ENCODE data around the gene CHPF. TPM values are rescaled to one million over a fixed set of nuclear protein-coding genes. Genes with fewer than 3 reads are reported as not detected.

Gene CHPF
- total and polyA plus RNA-seq, 2 donors (not counting 1 experiment from before 2014, with no cell fraction given): 1.3 to 5.2 TPM

- no peaks in the 10 kb centered on the region for H4K20me1 ChIP-seq (ENCODE audit: control insufficient read depth, insufficient read depth, low read length, poor library complexity, severe bottlenecking)
- Mint-ChIP-seq H3K4me3 (no peak overlapping the region), H3K27me3 (peaks cover 42% of the 10 kb centered on the region), H3K9me3 (ENCODE audit: insufficient read depth) (no peaks in the 10 kb centered on the region), H3K27ac (no peak overlapping the region), H3K4me1 (no peaks in the 10 kb centered on the region)
- H3K9ac ChIP-seq (ENCODE audit: low read length): no peak overlapping the region
- intact Hi-C loops (cut with micrococcal nuclease): no loop called here
- H3K4me3 ChIP-seq (ENCODE audit: control extremely low read depth in 1 of 5, extremely low read depth in 1 of 5, insufficient read depth in 1 of 5, low read depth in 2 of 5, low read length in 4 of 5): no peak overlapping the region
- H3K9me3 ChIP-seq (ENCODE audit: control extremely low read depth in 1 of 3, control insufficient read depth in 2 of 3, insufficient read depth in 1 of 3, low read length in 2 of 3): peaks cover 0 to 3% (median 0%) of the 10 kb centered on the region in 3 donors
- ChIA-PET POLR2A (no interaction called here), CTCF (interaction anchor here (1.3 kb wide), 1 partner anchor 20 kb away, joined by 3 read pairs; the partner anchor contains the start of gene CHPF)
- no peak overlapping the region for H3K4me2 ChIP-seq (replicated peaks; ENCODE audit: low read depth, low read length, poor library complexity, severe bottlenecking)
- 93% methylated on average over 18 of the region's 20 CpGs for WGBS (ENCODE audit: insufficient coverage)
- H2AFZ ChIP-seq (ENCODE audit: insufficient read depth, low read depth, low read length, poor library complexity, severe bottlenecking): no peak overlapping the region
- H3K27me3 ChIP-seq (replicated peaks in 1 of 4; ENCODE audit: control extremely low read depth in 1 of 4, control insufficient read depth in 3 of 4, insufficient read depth in 4 of 4, low read length in 3 of 4): peaks cover 0 to 8% (median 0%) of the 10 kb centered on the region in 4 experiments
- no peaks in the 10 kb centered on the region for H3K79me2 ChIP-seq (ENCODE audit: control insufficient read depth, insufficient read depth, low read length)
- no peaks in the 10 kb centered on the region for H3K36me3 ChIP-seq (replicated peaks in 1 of 2; ENCODE audit: control extremely low read depth in 1 of 2, control insufficient read depth in 1 of 2, extremely low read depth in 1 of 2, insufficient read depth in 2 of 2, low read length in 1 of 2)
- H3K27ac ChIP-seq (ENCODE audit: low read length in 2 of 2): no peak overlapping the region
- DNase-seq (no peak), ATAC-seq (ENCODE audit: low read depth) (no peak)
- no peaks in the 10 kb centered on the region for H3K4me1 ChIP-seq (ENCODE audit: control insufficient read depth in 2 of 2, insufficient read depth in 2 of 2, low read length in 2 of 2)
- TF ChIP-seq CTCF (IDR thresholded peaks at IDR 0.05): no peak
These were observed 19.8 kb upstream of the CHPF start for GRCh38 chr2:219563271-219563928.

- H3K9me3 ChIP-seq (ENCODE audit: control extremely low read depth in 1 of 3, control insufficient read depth in 2 of 3, insufficient read depth in 1 of 3, low read length in 2 of 3): peaks cover 0 to 5% (median 0%) of the 10 kb centered on the region in 3 donors
- peaks cover 0 to 9% (median 0%) of the 10 kb centered on the region in 4 experiments for H3K27me3 ChIP-seq (replicated peaks in 1 of 4; ENCODE audit: control extremely low read depth in 1 of 4, control insufficient read depth in 3 of 4, insufficient read depth in 4 of 4, low read length in 3 of 4)
- ATAC-seq (ENCODE audit: low read depth): no peak
- DNase-seq: no peak
- H3K4me2 ChIP-seq (replicated peaks; ENCODE audit: low read depth, low read length, poor library complexity, severe bottlenecking): no peak overlapping the region
- Mint-ChIP-seq H3K4me3 (no peak overlapping the region), H3K27ac (no peak overlapping the region), H3K4me1 (no peaks in the 10 kb centered on the region), H3K9me3 (ENCODE audit: insufficient read depth) (no peaks in the 10 kb centered on the region), H3K27me3 (peaks cover 37% of the 10 kb centered on the region)
- intact Hi-C loops (cut with micrococcal nuclease): no loop called here
- ChIA-PET CTCF (interaction anchor here (1.4 to 2.5 kb wide), 3 partner anchors 10 to 127 kb away, joined by 3 to 6 read pairs (median 5); no protein-coding TSS in a partner anchor), POLR2A (no interaction called here)
- no peak overlapping the region for H3K9ac ChIP-seq (ENCODE audit: low read length)
- H3K36me3 ChIP-seq (replicated peaks in 1 of 2; ENCODE audit: control extremely low read depth in 1 of 2, control insufficient read depth in 1 of 2, extremely low read depth in 1 of 2, insufficient read depth in 2 of 2, low read length in 1 of 2): no peaks in the 10 kb centered on the region
- H3K27ac ChIP-seq (ENCODE audit: low read length in 2 of 2): no peak overlapping the region
- H4K20me1 ChIP-seq (ENCODE audit: control insufficient read depth, insufficient read depth, low read length, poor library complexity, severe bottlenecking): no peaks in the 10 kb centered on the region
- H2AFZ ChIP-seq (ENCODE audit: insufficient read depth, low read depth, low read length, poor library complexity, severe bottlenecking): no peak overlapping the region
- no peaks in the 10 kb centered on the region for H3K79me2 ChIP-seq (ENCODE audit: control insufficient read depth, insufficient read depth, low read length)
- WGBS (ENCODE audit: insufficient coverage): 91% methylated on average over 30 of the region's 35 CpGs
- no peak for TF ChIP-seq EZH2 (IDR thresholded peaks at IDR 0.05; ENCODE audit: borderline replicate concordance, insufficient read depth, low read depth, low read length, poor library complexity, severe bottlenecking)
- TF ChIP-seq CTCF (IDR thresholded peaks at IDR 0.05): no peak
- H3K4me3 ChIP-seq (ENCODE audit: control extremely low read depth in 1 of 5, extremely low read depth in 1 of 5, insufficient read depth in 1 of 5, low read depth in 2 of 5, low read length in 4 of 5): no peak overlapping the region
- no peaks in the 10 kb centered on the region for H3K4me1 ChIP-seq (ENCODE audit: control insufficient read depth in 2 of 2, insufficient read depth in 2 of 2, low read length in 2 of 2)
These were observed 18.7 kb upstream of the CHPF start for GRCh38 chr2:219562049-219563020.

Measured in B cell (primary cell).